Loucy (cell line): Measurements from ENCODE around the gene XKR8.

Experiments
- H2AFZ ChIP-seq: fragments of 200-600 bp; sonication (generic); 2 replicates; pipeline ENCODE4 v1.6.0; 2016; ENCODE audit warnings: antibody characterized with exemption, mild to moderate bottlenecking, low read length, moderate library complexity
- H3F3A ChIP-seq: fragments of 200-600 bp; 2 replicates; pipeline ENCODE4 v1.6.0; 2016; ENCODE audit warnings: antibody characterized with exemption, low read depth, mild to moderate bottlenecking
- H3K27me3 ChIP-seq: fragments of 200-600 bp; sonication (generic); 2 replicates; pipeline ENCODE4 v1.6.1; 2014; ENCODE audit warnings: low read length, mild to moderate bottlenecking; ENCODE audit not compliant: insufficient read depth, poor library complexity, severe bottlenecking
- H3K36me3 ChIP-seq: fragments of 200-600 bp; sonication (generic); 2 replicates; pipeline ENCODE4 v1.6.1; 2016; ENCODE audit warnings: low read length; ENCODE audit not compliant: insufficient read depth
- H3K4me1 ChIP-seq: fragments of 200-600 bp; sonication (generic); 2 replicates; pipeline ENCODE4 v1.5.1; 2014; ENCODE audit warnings: low read length, mild to moderate bottlenecking; ENCODE audit not compliant: insufficient read depth, poor library complexity, severe bottlenecking
- H3K4me2 ChIP-seq: fragments of 200-600 bp; sonication (generic); 2 replicates; pipeline ENCODE4 v1.6.0; 2014; ENCODE audit warnings: antibody characterized with exemption, low read length, low read depth, mild to moderate bottlenecking; ENCODE audit not compliant: poor library complexity, severe bottlenecking
- H3K4me3 ChIP-seq: fragments of 200-600 bp; sonication (generic); 2 replicates; pipeline ENCODE4 v1.5.1; 2014; ENCODE audit warnings: low read length, mild to moderate bottlenecking, mixed read lengths; ENCODE audit not compliant: poor library complexity, severe bottlenecking
- H3K79me2 ChIP-seq: fragments of 200-600 bp; sonication (generic); 2 replicates; pipeline ENCODE4 v1.6.1; 2014; ENCODE audit warnings: low read length; ENCODE audit not compliant: insufficient read depth
- H3K9ac ChIP-seq: fragments of 200-600 bp; sonication (generic); 2 replicates; pipeline ENCODE4 v1.6.0; 2014; ENCODE audit warnings: mild to moderate bottlenecking, low read depth, low read length, moderate library complexity; ENCODE audit not compliant: poor library complexity, severe bottlenecking
- H3K9me2 ChIP-seq: fragments of 200-600 bp; sonication (generic); replicated peaks from 2 replicates; pipeline ENCODE4 v1.6.1; 2016; ENCODE audit warnings: low read depth, low read length, mixed read lengths
- H3K9me3 ChIP-seq: fragments of 200-600 bp; sonication (generic); 2 replicates; pipeline ENCODE4 v1.6.1; 2014; ENCODE audit warnings: mild to moderate bottlenecking, antibody characterized with exemption, low read length, low read depth; ENCODE audit not compliant: insufficient read depth
- H4K20me1 ChIP-seq: fragments of 200-600 bp; sonication (generic); 2 replicates; pipeline ENCODE4 v1.6.0; 2014; ENCODE audit warnings: antibody characterized with exemption, low read length, mild to moderate bottlenecking; ENCODE audit not compliant: insufficient read depth, poor library complexity, severe bottlenecking
- CTCF ChIP-seq: fragments of 200-600 bp; sonication (generic); conservative IDR thresholded peaks from 2 replicates; pipeline ENCODE4 v1.5.1; 2014; ENCODE audit warnings: mild to moderate bottlenecking, antibody characterized with exemption, low read length
- EZH2phosphoT487 ChIP-seq: fragments of 200-600 bp; IDR thresholded peaks from 2 replicates; pipeline ENCODE4 v1.6.1; 2018; ENCODE audit warnings: antibody characterized with exemption, mild to moderate bottlenecking, moderate library complexity, borderline replicate concordance

XKR8 gene

GRCh38 chr1:27936370-27936769 lies 23.4 kb upstream of the XKR8 start:
- Histone ChIP-seq H3K9ac (no peak overlapping the region), H4K20me1 (no peaks in the 10 kb centered on the region), H3K4me2 (no peak overlapping the region), H3K9me2 (no peaks in the 10 kb centered on the region), H3K4me1 (peaks cover 13% of the 10 kb centered on the region), H2AFZ (no peak overlapping the region), H3K27me3 (no peaks in the 10 kb centered on the region), H3K79me2 (no peaks in the 10 kb centered on the region), H3F3A (no peaks in the 10 kb centered on the region), H3K4me3 (no peak overlapping the region), H3K36me3 (no peaks in the 10 kb centered on the region), H3K9me3 (no peaks in the 10 kb centered on the region)
- no peak for TF ChIP-seq CTCF
- no peak for TF ChIP-seq EZH2phosphoT487

GRCh38 chr1:27937524-27937836 lies 22.3 kb upstream of the XKR8 start:
- Histone ChIP-seq H3K4me1 (peaks cover 7% of the 10 kb centered on the region), H3K9me3 (no peaks in the 10 kb centered on the region), H3K9ac (no peak overlapping the region), H3K27me3 (no peaks in the 10 kb centered on the region), H3K36me3 (no peaks in the 10 kb centered on the region), H3K4me3 (no peak overlapping the region), H3K9me2 (no peaks in the 10 kb centered on the region), H3K4me2 (no peak overlapping the region), H3F3A (no peaks in the 10 kb centered on the region), H4K20me1 (no peaks in the 10 kb centered on the region), H2AFZ (no peak overlapping the region), H3K79me2 (no peaks in the 10 kb centered on the region)
- TF ChIP-seq EZH2phosphoT487 (no peak), CTCF (no peak)

- Histone ChIP-seq H3K79me2 (no peaks in the 10 kb centered on the region), H3K9me2 (no peaks in the 10 kb centered on the region), H2AFZ (no peak overlapping the region), H3K9ac (no peak overlapping the region), H3K9me3 (no peaks in the 10 kb centered on the region), H4K20me1 (no peaks in the 10 kb centered on the region), H3F3A (no peaks in the 10 kb centered on the region), H3K4me1 (peaks cover 7% of the 10 kb centered on the region), H3K27me3 (no peaks in the 10 kb centered on the region), H3K4me2 (no peak overlapping the region), H3K36me3 (no peaks in the 10 kb centered on the region), H3K4me3 (no peak overlapping the region)
- no peak for TF ChIP-seq EZH2phosphoT487
- TF ChIP-seq CTCF: no peak
Measured at GRCh38 chr1:27938488-27938887, 21.3 kb upstream of the XKR8 start.
